NOMO-1 treated with DMSO at 0.1 percent for 48 hours (cell line): Measurements from ENCODE around the gene DIAPH2.

Experiments
- DNase-seq: peaks from one replicate; lab custom pipeline; 2025; ENCODE audit not compliant: unreplicated experiment; lab: John Stamatoyannopoulos, UW

Gene DIAPH2

DNA sequence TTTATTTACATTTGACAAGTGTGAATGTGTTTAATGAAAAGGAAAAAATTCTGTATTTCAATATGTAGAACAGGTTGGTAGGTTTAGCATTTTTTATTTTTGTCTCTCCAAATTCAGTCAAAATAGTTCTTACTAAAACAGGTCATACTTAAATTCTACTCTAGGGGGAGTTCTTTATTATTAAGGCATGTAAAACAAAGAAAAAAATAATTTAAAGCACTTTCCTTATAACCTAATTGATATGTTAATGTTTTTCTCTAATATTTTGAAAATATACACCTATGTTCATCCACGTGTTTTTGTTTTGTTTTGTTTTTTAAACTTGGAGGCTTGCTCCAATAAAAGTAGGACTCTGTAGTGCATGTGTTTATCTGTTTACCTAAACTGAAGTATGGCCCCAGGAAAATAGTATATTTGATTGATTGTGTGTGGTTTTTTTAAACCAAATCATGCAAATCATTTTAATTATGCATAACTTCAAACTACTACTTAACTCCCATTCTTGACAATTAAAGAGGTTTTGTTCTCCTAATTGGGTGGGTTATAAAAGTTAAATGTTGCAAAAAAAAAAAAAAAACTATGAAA, 761.7 kb downstream of the DIAPH2 start:
- DNase-seq = no peak

DNA sequence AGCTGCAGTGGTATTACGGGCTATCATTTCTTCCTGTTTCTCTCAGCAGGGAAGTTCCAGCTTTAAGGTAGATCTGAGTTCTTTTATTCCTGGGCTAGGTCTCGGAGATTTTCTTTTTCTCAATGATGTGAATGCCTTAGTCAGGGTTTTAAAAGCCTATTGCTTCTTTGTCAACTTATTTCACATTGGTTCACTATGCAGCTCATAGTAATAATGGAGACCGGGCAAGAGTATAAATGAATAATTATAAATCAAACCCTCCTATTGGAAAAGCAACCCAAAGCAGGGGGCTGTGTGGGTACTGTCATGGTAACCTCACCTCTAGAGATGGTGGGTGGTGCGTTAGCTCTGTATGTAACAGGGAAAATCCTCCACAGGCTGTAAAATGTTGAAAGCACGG, 762.7 kb downstream of the DIAPH2 start:
- DNase-seq = no peak

DNA sequence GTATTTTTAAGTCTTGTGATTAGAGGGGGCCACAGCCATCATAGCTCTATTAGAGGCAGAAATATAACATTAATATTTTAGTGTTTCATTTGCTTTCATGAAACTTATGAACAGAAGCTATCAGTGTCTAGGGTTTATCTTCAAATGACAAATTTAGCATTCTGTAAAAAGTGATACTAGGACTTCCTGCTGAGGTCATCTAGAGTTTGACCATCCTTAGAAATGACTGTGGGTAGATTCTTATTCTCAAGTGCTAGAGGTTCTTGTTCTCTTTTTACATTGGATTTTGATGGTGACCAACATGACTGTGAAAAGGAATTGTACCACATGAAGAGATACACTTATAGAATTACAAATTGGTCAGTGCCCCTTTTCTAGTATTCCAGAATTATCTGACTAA, 767.6 kb downstream of the DIAPH2 start:
- DNase-seq = no peak

DNA sequence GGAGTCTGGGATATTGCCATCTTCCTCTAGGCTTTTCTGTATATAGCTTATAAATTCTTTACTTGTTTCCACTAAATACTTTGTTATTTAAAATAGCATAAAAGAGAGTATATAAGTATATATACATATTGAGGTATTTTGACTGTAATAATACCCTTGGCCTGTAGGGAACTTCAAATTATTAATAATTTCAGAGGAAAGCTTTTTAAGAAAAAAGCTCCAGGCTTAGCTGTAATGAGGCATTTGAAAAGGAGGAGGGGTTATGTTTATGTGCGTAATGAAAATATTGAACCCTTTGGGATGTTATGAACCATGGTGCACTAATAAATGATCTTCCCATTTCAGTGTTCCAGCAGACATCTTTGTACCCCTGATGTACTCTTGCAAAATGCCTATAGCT, 777.1 kb downstream of the DIAPH2 start:
- no peak for DNase-seq

DNA sequence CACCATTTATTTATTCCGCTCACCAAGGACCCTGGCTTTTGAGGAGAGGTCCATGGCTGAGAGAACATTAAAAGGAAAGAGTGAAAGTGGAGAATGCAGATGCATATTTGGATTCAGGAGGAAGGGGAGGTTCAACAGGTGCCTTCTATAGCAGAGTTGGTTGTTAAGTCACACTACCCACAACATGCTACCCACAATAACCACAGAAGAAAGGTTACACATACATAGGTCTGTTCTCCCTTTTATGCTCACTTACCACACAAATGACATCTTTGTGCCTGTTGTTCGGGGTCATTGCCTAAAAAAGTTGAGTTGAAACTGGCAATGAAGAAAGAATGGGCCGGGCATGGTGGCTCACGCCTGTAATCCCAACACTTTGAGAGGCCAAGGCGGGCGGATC, 786.4 kb downstream of the DIAPH2 start:
- no peak for DNase-seq

DNA sequence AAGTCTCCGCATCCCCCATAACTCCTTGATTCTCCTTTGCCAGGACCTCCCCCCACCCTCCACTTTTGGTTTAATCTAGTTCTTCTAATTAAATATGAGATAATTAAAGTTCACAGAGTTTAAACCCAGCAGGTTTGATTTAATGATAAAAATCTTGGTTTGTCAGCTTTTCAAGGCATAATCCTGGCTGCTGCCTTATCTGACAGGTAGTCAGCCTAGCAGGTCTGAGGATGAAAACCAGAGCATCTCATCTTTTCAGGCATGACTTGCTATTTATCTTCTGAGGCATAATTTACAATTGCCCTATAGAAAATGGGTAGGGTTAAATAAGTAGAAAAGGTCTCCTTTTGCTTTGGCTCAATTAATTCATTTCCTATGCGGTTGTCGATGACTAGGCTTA, 790.3 kb downstream of the DIAPH2 start:
- no peak for DNase-seq

DNA sequence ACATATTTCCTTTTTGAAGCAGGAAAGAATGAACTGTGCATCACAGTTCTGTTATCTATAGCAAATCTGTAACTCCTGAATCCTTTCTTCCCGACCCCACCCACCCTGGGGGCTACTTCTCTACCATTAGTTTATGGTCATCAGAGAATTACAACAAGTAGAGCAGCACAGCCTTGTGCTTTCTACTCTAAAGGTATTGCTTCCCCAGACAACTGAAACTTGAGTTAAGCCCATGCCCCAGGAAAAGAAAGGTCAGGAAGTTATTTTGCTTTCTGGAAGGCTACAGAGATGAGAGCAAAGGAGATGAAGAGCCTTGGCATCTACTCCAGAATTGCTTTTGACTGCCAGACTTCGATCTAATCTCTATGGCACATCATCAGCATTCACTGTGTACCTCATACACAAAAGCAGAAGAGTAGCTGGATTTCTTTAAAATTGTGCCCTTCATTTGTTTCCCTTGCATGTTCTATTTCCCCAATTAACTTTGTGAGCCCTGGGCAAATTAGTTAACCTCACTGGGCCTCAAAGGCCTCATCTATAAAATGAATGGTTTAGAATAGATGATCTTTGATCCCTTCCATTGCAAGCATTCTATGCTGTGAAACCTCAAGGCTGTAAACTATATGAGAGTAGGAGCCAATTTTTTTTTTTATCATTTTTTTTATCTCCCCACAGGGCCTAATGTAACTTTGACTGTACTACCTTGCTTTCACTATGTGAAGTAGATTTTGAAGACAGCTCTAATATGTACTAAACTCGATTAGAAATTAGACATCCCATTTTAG, 794.7 kb downstream of the DIAPH2 start:
- DNase-seq = no peak

DNA sequence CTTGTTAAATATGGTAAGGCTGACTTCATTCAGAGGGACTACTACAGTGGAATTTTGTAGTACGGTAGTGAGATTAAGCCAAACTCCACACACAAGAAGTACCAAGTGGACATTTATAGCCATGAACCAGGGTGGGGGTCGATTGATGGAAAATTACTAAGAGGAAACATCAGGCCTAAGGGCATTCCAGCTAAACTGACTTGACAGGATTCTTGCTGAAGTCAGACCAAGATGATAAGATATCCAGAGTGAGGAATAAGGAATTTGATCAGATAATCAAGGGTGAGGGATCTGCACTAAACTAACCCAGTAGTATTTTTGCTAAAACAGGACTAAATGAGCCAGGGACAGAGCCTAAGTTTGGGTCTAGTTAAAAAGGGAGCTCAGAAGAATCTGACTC, 796.6 kb downstream of the DIAPH2 start:
- DNase-seq = no peak

DNA sequence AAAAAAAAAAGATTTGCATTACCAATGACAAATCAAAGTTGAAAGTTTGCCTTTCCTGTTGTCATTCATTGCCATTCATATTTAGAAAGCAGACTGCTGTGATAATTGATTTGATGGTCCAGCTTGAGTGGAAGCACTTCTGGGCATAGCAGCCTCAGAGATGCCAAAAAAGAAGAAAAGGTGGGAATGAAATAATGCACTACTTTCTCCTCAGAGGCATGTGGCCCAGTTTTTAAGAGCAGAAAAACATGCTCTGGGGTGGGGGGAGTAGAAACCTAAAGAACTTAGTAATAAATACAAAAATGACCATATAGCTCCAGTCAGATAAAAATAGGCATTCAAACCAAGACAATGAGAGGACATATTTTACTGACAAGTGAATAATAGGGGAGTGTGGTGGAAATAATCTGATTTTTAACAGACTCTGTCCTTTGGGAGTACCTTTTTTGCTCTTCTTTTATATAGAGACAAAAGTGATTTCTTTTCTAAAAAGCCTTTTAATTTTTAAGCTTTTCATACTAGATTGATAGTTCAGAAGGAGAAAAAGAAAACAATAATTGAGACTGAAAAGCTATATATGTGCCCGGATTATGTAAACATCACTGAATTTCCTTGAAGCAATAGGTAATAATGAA, 798.1 kb downstream of the DIAPH2 start:
- no peak for DNase-seq

DNA sequence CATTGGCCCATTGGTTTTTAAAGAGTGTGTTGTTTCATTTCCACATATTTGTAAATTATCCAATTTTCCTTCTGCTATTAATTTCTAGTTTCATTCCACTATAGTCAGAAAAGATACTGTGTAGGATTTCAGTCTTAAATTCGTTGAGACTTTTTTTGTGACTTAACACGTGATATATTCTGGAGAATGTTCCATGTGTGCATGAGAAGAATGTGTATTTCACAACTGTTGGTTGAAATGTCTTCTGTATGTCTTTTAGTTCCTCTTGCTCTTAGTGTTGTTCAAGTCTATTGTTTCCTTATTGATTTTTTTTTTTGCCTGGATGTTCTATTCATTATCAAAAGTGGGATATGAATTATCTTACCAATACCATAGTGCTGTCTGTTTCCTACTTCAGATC, 806.0 kb downstream of the DIAPH2 start:
- peak; percentile 45 for DNase-seq

DNA sequence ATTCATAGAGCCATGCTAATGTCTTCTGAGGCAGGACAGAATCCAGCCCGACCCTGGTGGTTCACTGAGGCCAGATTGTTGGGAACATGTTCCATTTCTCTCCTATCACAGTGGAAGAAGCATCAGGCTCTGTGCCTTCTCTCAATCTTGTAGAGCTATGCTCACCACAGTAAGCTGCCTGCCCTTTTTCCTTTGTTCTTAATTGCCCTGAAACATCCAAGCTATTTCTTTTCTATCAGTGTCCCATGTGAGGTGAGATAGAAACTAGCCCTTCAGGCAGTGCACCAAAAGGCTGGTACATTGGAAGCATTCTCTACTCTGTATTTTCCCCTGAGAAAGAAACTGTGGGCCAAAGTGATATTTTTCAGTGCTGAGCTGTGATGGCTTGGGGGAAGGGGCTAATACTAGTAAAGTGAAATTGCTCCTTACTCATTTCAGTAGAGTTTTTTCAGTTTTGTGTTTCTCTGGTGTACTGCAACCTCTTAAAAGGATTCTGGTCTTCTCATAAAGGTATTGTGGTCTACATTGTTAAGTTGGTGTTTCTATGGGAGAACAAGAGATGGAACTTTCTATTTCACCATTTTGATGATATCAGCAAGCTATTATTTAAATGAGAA, 810.2 kb downstream of the DIAPH2 start:
- no peak for DNase-seq

DNA sequence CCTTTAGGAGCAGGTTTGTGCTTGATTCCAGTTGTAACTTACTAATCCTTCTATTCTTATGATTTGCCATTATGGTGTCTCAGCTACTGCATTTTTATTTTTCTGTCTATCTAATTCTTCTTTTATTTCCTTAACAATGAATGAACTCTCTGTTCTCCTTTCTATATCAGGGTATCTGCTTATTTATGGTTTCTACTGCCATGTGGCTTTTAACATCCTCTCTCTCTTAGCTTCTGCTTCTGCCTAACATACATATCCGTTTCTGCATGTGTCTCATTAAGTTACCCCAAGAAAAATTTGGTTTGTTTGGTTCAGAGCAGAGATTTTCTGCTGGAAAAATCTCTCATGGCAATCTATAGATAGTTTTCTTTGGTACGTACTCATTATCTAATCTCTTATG, 813.5 kb downstream of the DIAPH2 start:
- peak; percentile 16 for DNase-seq

DNA sequence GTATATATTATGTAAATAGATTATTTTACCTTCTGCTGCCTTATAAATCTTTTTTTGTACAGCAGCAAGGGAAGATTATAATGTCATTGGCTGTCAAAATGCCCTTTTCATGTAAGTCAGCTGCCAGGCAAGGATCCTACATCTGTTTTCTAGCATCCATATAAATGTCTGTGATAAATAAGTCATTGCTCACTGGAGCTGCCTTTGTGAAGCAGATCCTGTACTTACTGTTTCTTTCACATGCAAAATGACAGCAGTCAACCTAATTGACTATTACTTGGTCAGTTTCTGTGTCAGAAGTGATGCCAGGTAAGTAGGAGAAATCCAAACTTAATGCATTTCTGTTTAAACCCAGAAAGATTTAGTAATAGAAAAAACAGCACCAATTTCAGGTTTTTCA, 819.8 kb downstream of the DIAPH2 start:
- DNase-seq = no peak

DNA sequence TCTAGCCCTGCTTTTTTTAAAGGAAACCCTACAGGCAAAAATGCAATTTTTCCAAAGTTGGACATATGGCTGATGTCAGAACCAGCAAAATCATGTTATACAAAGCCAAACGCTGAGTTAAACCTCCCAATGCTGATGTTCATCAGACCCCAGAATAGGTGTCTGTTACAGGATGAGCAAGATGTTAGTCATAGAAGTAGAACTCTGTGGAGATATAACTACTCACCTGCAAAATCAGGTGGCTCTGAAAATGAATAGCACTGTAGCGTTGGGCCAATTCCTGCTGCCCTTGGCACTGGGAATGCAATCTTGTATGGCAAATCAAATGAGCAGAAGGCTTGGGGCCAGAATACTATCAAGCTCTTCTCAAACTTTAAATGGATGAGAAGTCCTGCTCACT, 833.1 kb downstream of the DIAPH2 start:
- no peak for DNase-seq

DNA sequence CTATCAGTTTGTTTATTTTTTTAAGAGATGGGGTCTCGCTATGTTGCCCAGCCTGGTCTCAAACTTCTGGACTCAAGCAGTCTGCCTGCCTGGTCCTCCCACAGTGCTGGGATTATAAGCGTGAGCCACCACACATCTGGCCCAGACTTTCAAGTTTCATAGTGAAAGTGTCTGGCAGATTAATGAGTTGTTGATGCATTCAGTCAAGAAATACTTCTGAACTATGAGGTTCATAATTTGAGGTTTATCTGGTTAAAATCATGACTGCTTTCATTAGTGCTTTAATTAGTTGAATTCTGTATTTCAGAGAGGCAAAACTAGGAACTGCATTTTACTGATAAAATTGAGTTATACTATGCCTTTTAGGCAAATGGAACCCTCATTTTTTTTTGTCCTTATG, 837.7 kb downstream of the DIAPH2 start:
- DNase-seq = no peak

DNA sequence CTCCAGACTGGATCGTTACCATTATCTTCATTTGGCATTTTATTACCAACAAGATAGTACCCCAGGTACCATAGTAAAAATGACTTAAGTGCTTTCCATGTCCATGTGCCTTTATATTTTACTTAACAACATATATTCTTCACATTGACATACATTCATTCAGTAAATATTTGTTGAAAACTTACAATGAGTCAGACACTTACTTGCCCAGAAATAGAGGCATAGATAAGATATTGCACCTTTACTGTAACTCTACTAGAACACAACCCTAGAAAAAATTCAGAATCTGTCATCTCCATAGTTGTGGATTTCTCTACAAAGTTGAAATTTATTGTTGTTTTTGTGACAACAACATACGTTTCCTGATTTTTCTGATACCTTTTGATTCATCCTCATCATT, 839.7 kb downstream of the DIAPH2 start:
- no peak for DNase-seq

DNA sequence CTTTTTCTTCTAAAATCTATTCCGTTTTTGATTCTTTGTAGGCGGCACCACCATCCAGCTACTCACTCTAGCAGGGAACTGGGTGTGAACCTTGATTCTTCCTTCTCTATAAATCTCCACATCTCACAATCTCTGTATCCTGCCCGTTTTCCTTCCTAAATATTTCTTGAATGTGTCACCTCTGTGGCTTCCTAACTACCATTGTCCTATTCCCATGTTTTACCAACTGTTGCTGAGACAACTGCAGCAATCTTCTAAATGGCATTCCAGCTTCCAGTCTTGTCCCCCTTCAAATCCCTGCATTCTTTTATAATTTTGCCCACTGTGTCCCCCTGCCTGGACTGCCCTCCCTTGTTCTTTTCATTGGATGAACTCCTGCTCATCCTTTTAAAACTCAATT, 840.4 kb downstream of the DIAPH2 start:
- no peak for DNase-seq

DNA sequence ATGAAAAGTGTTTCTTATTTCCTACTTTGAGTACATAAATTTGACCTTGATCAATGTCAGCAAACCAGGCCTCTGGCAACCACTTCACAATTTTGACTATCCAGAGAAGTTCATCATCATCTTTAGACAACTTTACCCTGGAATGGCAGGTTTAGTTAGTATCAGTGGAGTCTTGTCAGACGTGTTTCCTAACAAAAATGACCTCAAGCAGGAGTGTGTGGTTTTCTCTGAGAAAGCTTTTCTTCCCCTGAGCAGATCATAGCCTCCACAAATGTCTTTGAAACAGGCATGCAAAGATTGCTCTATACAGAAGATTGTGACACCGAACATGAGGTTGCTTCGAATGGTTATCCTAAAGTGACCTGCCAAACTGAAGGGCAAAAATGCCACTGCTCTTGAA, 841.3 kb downstream of the DIAPH2 start:
- DNase-seq = no peak

DNA sequence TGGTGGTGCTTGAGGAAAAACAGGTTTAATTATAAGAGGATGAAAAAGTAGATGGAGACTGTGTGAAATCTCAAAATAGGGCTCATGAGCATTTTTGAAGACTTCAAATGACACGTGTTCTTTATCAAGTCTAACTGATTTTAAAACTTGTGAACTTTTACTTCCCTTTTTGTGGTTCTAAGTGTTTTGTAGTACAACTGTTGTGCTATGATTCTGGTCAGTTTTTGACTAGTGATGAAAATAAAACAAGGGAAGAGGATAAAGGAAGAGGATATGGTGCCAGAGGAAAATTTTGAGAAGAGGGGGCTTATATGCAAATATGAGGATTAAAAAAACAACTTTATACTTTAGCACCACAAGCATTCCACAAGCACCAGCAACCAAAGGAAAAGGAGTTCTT, 843.1 kb downstream of the DIAPH2 start:
- peak; percentile 18 for DNase-seq

DNA sequence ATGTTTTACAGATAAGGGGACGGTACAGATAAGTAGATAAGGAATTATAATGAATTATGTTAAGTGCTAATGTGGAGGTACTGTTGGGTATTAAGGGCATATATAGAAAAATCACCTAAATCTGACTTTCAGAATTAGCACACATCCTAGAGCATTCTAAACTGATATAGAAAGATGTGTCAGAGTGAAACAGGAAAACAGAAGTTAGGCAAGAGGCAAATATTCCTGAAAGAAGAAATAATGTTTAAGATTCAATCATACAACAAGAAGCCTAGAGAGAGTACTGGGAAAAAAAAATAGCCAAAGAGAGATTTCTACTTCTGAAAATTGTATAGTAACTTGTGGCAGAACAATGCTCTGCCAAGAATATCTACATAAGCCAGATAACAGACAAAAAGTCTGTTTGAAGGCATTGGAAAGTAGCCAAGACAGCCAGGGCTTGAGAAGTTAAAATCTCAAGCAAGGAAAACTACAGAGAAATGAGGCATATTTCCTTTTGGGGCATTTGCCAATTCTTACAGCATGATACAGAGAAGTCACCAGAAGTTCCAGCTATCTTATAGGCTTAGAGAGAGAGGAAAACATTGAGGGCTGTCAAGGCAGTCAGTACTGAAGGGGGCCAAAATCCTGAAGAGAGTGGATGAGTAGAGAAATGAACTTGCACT, 845.0 kb downstream of the DIAPH2 start:
- no peak for DNase-seq

DNA sequence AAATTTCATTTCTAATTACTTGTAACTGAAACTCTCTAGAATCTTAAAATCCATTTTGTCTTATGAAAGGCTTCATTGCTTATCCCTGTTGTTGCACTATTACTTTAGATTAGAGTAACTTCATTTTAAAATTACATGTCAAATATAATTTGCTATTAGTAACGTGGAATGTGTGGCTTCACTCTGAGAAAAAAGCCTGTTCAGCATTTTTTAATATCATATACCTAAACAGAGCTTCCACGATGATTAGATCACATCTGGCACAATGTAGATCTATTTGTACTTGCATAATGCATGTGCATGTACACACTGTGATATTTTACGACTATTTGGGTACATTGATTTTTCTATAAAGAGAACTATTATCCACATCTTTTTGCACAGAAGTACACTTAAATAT, 847.2 kb downstream of the DIAPH2 start:
- DNase-seq = no peak

DNA sequence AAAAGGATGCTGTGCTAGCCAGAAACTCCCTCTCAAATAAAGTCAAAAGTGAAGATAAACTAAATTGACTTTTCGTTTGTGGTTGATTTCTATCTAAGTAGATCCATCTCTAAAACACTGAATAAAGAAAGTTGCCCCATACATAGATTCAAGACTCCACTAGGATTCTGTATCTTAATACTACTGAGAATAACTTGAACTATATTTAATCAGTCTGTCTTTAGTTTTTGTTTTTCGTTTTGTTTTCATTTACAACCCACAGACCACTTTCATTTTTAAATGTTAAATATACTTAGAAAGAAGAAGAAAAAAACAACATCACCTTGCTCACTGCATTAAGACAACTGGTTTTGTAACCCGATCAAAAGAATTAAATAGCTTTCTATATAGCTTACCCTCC, 854.1 kb downstream of the DIAPH2 start:
- no peak for DNase-seq
